Sigmoid colon (tissue), 7 donors: ENCODE measurements around the gene WDR6. TPM values are rescaled to one million over a fixed set of nuclear protein-coding genes. Genes with fewer than 3 reads are reported as not detected.

ENCODE experiments used
- DNase-seq: peaks from one replicate; pipeline ENCODE4 v3.0.0-alpha.2; 2019
- H3K27ac ChIP-seq, 4 donors: fragments of 200-600 bp; sonication (generic); one replicate each; pipeline ENCODE4 v1.5.1; 2016 to 2019; ENCODE audit warnings: mild to moderate bottlenecking in 1 of 4
- H3K27me3 ChIP-seq, 3 donors: fragments of 200-600 bp; sonication (generic); one replicate each; pipeline ENCODE4 v1.5.1; 2019; ENCODE audit warnings: mild to moderate bottlenecking in 1 of 3
- H3K36me3 ChIP-seq, 4 donors: fragments of 200-600 bp; sonication (generic); one replicate each; pipeline ENCODE4 v1.5.1; 2016 to 2019
- H3K4me1 ChIP-seq, 4 donors: fragments of 200-600 bp; sonication (generic); one replicate each; pipeline ENCODE4 v1.5.1; 2017 to 2019
- H3K4me3 ChIP-seq, 4 donors: fragments of 200-600 bp; sonication (generic); one replicate each; pipeline ENCODE4 v1.5.1; 2017 to 2019; ENCODE audit warnings: mild to moderate bottlenecking in 2 of 4, moderate library complexity in 1 of 4
- H3K9me3 ChIP-seq, 4 donors: fragments of 200-600 bp in 3 of 4; sonication (generic) in 3 of 4; one replicate each; pipeline versions ENCODE4 v1.5.1 to v1.6.1; 2013 to 2019
- CTCF ChIP-seq, 4 experiments: fragments of 450-650 bp in 3 of 4; fragments of 200-600 bp in 1 of 4; IDR thresholded peaks; one replicate each; pipeline ENCODE4 v1.5.1; 2016 to 2019; ENCODE audit warnings: antibody characterized with exemption in 4 of 4, mild to moderate bottlenecking in 3 of 4, moderate library complexity in 2 of 4
- EP300 ChIP-seq, 4 donors: sonication (generic); formaldehyde crosslinking; IDR thresholded peaks; one replicate each; pipeline ENCODE4 v1.6.1; 2017; ENCODE audit warnings: antibody characterized with exemption in 4 of 4
- POLR2A ChIP-seq, 2 donors: fragments of 450-650 bp; IDR thresholded peaks; one replicate each; pipeline ENCODE4 v1.6.1; 2016; ENCODE audit warnings: antibody characterized with exemption in 2 of 2, mild to moderate bottlenecking in 2 of 2, moderate library complexity in 2 of 2
- POLR2AphosphoS5 ChIP-seq, 4 donors: sonication (generic); formaldehyde crosslinking; IDR thresholded peaks; one replicate each; pipeline ENCODE4 v1.6.1; 2017; ENCODE audit warnings: antibody characterized with exemption in 4 of 4
- WGBS, 2 donors: extraction: QIAGEN DNeasy Blood & Tissue Kit; methylation state at CpG; one replicate each; pipeline ENCODE4 v1.1.7; 2013; 5-methylcytosine and 5-hydroxymethylcytosine counted together
- intact Hi-C: fragments of 100-400 bp; cut with DNase I; formaldehyde crosslinking; loops from one replicate; pipeline ENCODE4 v1.15.1; 2023
- polyA plus RNA-seq, 3 donors: library from polyadenylated mRNA; stranded (reverse); fragments of 200-250 nt; gene quantifications; one replicate each; pipeline ENCODE4 v1.2.3, GENCODE V29; 2013
- total RNA-seq, 4 donors: library from RNA; depleted of rRNA; stranded (reverse); fragments of >200 nt; gene quantifications; one replicate each; pipeline ENCODE4 v1.1.0, GENCODE V29; 2016
- donor health status: healthy with polysubstance abuse.
- donor health status: Bipolar disorder and iron deficiency.
- donor health status: healthy.

The WDR6 gene
- total and polyA plus RNA-seq, 7 donors: 21.0 to 124 (median 89.2) TPM

- 63 to 81% methylated on average over 5 of the region's 5 CpGs for WGBS, 2 donors
- no peaks in the 10 kb centered on the region for H3K27me3 ChIP-seq
- intact Hi-C loops: loop anchor here (5.0 kb wide), 1 partner anchor 68 kb away; the partner anchor contains the start of gene QRICH1
- H3K36me3 ChIP-seq: peaks cover 4 to 43% (median 22%) of the 10 kb centered on the region in 4 donors
- H3K9me3 ChIP-seq: no peaks in the 10 kb centered on the region
- H3K4me3 ChIP-seq: no peak overlapping the region
- H3K27ac ChIP-seq: no peak overlapping the region
- H3K4me1 ChIP-seq: peaks cover 0 to 52% (median 44%) of the 10 kb centered on the region in 4 donors
- DNase-seq: no peak
- no peak for TF ChIP-seq EP300 (IDR thresholded peaks at IDR 0.05)
- no peak for TF ChIP-seq CTCF (IDR thresholded peaks at IDR 0.05)
- no peak for TF ChIP-seq POLR2AphosphoS5 (IDR thresholded peaks at IDR 0.05)
- no peak for TF ChIP-seq POLR2A (IDR thresholded peaks at IDR 0.05)
Observed at GRCh38 chr3:49024449-49024848, 17.3 kb downstream of the WDR6 start.

- Histone ChIP-seq H3K36me3 (peaks cover 4 to 44% (median 22%) of the 10 kb centered on the region in 4 donors), H3K9me3 (no peaks in the 10 kb centered on the region), H3K27me3 (no peaks in the 10 kb centered on the region), H3K27ac (no peak overlapping the region), H3K4me3 (no peak overlapping the region), H3K4me1 (peaks cover 0 to 50% (median 36%) of the 10 kb centered on the region in 4 donors)
- intact Hi-C loops: no loop called here
- TF ChIP-seq POLR2A (IDR thresholded peaks at IDR 0.05): no peak
- TF ChIP-seq EP300 (IDR thresholded peaks at IDR 0.05): no peak
- TF ChIP-seq CTCF (IDR thresholded peaks at IDR 0.05): no peak
- no peak for TF ChIP-seq POLR2AphosphoS5 (IDR thresholded peaks at IDR 0.05)
- DNase-seq: no peak
- 79% methylated on average over 13 of the region's 13 CpGs for WGBS, 2 donors
Observed at GRCh38 chr3:49025005-49025792, 18.0 kb downstream of the WDR6 start.

- DNase-seq: no peak
- intact Hi-C loops: no loop called here
- Histone ChIP-seq H3K9me3 (no peaks in the 10 kb centered on the region), H3K4me1 (peaks cover 0 to 43% (median 30%) of the 10 kb centered on the region in 4 donors), H3K27me3 (no peaks in the 10 kb centered on the region), H3K4me3 (no peak overlapping the region), H3K27ac (no peak overlapping the region), H3K36me3 (peaks cover 4 to 52% (median 24%) of the 10 kb centered on the region in 4 donors)
- TF ChIP-seq POLR2AphosphoS5 (IDR thresholded peaks at IDR 0.05) (no peak), CTCF (IDR thresholded peaks at IDR 0.05) (no peak), EP300 (IDR thresholded peaks at IDR 0.05) (no peak), POLR2A (IDR thresholded peaks at IDR 0.05) (no peak)
- WGBS, 2 donors: 91 to 92% methylated on average over 8 of the region's 8 CpGs
Observed at GRCh38 chr3:49025793-49026520, 18.8 kb downstream of the WDR6 start.

GRCh38 chr3:49026536-49026935, 19.3 kb downstream of the WDR6 start:
- Histone ChIP-seq H3K36me3 (peaks cover 9 to 58% (median 30%) of the 10 kb centered on the region in 4 donors), H3K9me3 (no peaks in the 10 kb centered on the region), H3K4me1 (peaks cover 0 to 43% (median 29%) of the 10 kb centered on the region in 4 donors), H3K4me3 (no peak overlapping the region), H3K27ac (no peak overlapping the region), H3K27me3 (no peaks in the 10 kb centered on the region)
- TF ChIP-seq EP300 (IDR thresholded peaks at IDR 0.05) (no peak), CTCF (IDR thresholded peaks at IDR 0.05) (no peak), POLR2AphosphoS5 (IDR thresholded peaks at IDR 0.05) (no peak), POLR2A (IDR thresholded peaks at IDR 0.05) (no peak)
- DNase-seq: no peak
- intact Hi-C loops: no loop called here
- WGBS, 2 donors: 95% methylated on average over 3 of the region's 3 CpGs
